ENCODE measurements around the gene PGAP1. TPM values are rescaled to one million over a fixed set of nuclear protein-coding genes. Genes with fewer than 3 reads are reported as not detected.
A peak's percentile ranks its signal among the peaks of the same experiment; 100 is the strongest.

Gene PGAP1
- total RNA-seq, 2 experiments from 2014 or later: 39.0 to 42.0 TPM

DNA sequence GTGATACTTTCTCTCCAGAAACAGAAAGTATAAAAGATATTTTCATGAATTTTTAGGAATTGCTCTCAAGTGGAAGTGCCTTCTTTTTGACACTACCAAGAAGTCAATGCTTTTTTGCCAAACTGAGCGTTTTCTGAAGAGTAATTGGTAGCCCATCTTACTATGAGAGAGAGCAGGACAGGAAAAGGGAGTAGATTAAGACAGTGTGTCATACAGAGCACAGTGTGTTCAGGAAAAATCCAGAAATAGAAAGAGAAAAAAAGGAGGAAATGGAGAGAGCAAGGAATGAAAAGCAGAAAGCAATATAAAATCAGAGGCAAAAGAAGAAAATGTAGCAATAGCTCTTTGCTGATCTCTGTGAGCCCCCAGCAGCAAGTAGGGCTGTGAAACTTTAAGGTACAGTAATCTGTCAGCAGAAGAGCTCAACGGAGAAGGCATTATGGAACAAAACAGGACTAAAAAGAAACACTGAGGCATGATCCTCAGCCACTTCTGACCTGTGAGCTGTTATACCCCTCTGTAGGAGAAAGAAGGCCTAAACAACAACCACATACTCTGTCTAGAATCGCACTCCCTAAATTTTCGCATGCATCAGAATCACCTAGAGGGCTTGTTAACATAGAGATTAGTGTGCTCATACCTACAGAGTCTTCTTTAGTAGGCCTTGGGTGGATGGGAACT, 15.0 kb upstream of the PGAP1 start:
- no peaks in the 10 kb centered on the region for H3K36me3 Mint-ChIP-seq (ENCODE audit: low read depth)
- H3K27ac Mint-ChIP-seq: no peak overlapping the region
- POLR2A ChIA-PET: no interaction called here
- CTCF ChIA-PET: interaction anchor here (0.8 to 2.4 kb wide), 3 partner anchors 14 to 44 kb away, joined by 3 to 5 read pairs (median 5); no protein-coding TSS in a partner anchor
- DNase-seq: no peak
- no peaks in the 10 kb centered on the region for H3K9me3 Mint-ChIP-seq
- H3K27me3 Mint-ChIP-seq: no peaks in the 10 kb centered on the region
- no peak overlapping the region for H3K4me3 Mint-ChIP-seq
- no peaks in the 10 kb centered on the region for H3K4me1 Mint-ChIP-seq

DNA sequence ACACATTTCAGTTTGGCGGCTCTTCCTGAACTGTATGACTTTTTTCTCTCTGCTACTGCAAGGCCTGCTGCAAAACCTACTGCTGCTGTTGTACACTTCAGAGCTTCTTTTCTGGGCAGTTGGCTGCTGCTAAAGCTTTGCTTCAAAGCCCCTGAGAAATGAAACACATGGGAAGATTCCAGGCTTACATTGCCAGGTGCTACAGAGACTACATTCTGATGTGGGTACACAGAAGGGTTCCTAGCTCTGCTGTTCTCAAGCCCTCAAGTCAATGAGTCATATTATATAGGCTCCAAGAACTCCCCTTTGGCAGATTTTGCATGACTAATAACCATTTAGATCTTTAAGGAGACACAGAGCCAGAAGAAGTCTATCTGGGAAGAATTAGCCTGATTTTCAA, 12.9 kb upstream of the PGAP1 start:
- no peak for DNase-seq
- no peak overlapping the region for H3K4me3 Mint-ChIP-seq
- no peaks in the 10 kb centered on the region for H3K4me1 Mint-ChIP-seq
- no peaks in the 10 kb centered on the region for H3K9me3 Mint-ChIP-seq
- no peaks in the 10 kb centered on the region for H3K27me3 Mint-ChIP-seq
- CTCF ChIA-PET: interaction anchor here (1.1 to 1.2 kb wide), 3 partner anchors 9 to 20 kb away, joined by 3 to 4 read pairs (median 4); no protein-coding TSS in a partner anchor
- H3K36me3 Mint-ChIP-seq (ENCODE audit: low read depth): no peaks in the 10 kb centered on the region
- POLR2A ChIA-PET: no interaction called here
- H3K27ac Mint-ChIP-seq: no peak overlapping the region

DNA sequence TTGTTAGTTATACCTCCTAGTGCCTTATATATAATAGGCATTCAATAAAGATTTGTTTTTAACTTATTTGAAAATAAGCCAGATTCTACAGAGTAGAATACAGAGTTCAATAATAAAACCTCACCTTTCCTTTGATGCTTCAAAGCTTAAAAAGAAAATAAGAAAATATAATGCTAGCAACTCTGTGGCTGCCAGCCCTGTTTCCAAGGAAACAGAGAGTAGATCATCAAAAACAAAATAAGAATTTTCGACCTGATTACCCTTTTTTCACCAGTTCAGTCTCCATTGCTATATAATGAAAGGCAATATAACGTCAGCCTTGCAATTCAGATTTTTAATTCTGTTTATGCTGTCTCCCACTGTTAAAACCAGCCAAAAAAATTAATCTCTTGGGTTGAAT, 8.9 kb upstream of the PGAP1 start:
- POLR2A ChIA-PET: no interaction called here
- Mint-ChIP-seq H3K4me1 (no peaks in the 10 kb centered on the region), H3K9me3 (no peaks in the 10 kb centered on the region), H3K27me3 (no peaks in the 10 kb centered on the region), H3K36me3 (ENCODE audit: low read depth) (no peaks in the 10 kb centered on the region), H3K27ac (no peak overlapping the region), H3K4me3 (no peak overlapping the region)
- no peak for DNase-seq
- CTCF ChIA-PET: interaction anchor here (0.8 to 1.7 kb wide), 6 partner anchors 8 to 68 kb away, joined by 3 to 9 read pairs (median 3); no protein-coding TSS in a partner anchor

DNA sequence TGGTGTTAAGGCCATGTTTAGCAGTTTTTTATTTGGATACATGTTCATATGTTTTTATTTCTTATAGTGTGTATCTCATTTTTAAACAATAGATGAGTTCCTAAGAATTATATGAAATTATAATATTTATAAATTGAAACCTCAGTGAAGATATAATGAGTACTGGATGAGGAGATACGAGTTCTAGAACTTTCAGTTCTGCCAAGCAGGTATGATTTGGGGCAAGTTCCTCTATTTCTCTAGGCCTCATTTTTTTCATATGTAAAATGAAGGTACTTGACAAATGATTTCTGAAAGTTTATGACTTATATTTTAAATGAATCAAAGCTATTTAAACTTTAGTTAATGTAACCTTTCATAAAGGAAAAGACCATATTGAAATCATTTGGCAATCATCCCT, 8.2 kb upstream of the PGAP1 start:
- H3K4me1 Mint-ChIP-seq: no peaks in the 10 kb centered on the region
- no peak for DNase-seq
- H3K27ac Mint-ChIP-seq: no peak overlapping the region
- no peaks in the 10 kb centered on the region for H3K36me3 Mint-ChIP-seq (ENCODE audit: low read depth)
- ChIA-PET POLR2A (no interaction called here), CTCF (interaction anchor here (0.8 to 1.7 kb wide), 4 partner anchors 8 to 69 kb away, joined by 3 to 9 read pairs (median 3); no protein-coding TSS in a partner anchor)
- no peaks in the 10 kb centered on the region for H3K9me3 Mint-ChIP-seq
- H3K27me3 Mint-ChIP-seq: no peaks in the 10 kb centered on the region
- no peak overlapping the region for H3K4me3 Mint-ChIP-seq

DNA sequence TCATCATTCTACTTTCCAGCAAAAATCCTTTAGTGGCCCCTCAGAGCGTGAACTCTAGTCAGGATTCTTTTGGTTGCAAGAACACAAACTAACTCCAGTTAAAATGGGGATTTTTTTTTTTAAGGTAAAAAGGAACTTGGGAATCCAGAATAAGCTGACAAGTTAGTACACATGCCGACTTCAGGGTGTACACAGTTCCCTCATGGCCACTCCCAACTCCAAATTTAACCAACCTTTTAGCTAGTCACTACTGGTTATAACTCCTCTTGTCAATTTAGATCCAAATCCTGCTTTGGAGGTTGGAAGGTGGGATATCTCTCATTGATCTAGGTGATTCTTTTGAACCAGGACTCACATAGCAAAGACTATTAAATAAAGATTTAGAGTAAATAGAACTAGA, 5.0 kb upstream of the PGAP1 start:
- Mint-ChIP-seq H3K9me3 (no peaks in the 10 kb centered on the region), H3K4me3 (no peak overlapping the region), H3K36me3 (ENCODE audit: low read depth) (peaks cover 3% of the 10 kb centered on the region), H3K27me3 (no peaks in the 10 kb centered on the region), H3K4me1 (peaks cover 16% of the 10 kb centered on the region), H3K27ac (no peak overlapping the region)
- ChIA-PET POLR2A (no interaction called here), CTCF (interaction anchor here (0.9 to 1.6 kb wide), 3 partner anchors 13 to 25 kb away, joined by 3 to 4 read pairs (median 4); no protein-coding TSS in a partner anchor)
- DNase-seq: no peak

DNA sequence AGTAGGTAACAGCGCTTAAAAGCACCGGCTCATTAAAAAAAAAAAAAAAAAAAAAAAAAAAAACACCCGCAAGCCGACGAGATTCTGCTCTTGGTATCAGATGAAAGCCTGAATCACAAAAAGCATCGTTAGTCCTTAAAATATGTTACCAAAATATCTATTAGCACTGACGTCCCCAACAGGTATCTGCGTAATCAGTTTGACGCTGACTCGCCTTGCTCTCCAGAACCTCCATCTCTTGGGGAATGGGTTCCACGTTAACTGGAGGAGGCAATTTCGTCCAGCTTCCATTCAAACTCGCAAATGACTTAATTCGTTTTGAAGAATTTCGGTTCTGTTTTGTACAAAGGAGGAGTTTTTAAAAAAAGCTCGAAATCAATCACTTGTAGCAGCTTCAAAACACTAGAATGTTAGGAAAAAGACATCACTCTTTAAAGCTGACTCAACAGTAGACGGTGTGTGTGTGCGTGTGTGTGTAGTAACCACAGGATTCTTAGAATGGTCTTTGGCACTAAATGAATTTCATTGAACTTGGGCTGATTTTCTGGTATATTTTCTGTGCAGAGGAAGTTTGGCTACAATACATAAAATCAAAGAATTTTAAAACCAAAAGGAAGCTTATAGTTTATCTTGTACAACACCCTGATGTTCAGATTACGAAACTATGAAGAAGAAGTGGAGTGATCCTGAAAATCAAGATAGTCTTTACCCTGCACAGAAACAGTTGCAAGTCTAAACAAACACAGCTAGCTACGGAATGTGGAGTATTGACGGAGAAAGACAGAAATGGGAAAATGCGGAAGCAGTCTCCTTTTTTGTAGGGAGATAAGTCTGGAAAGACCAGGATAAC, 1.1 kb upstream of the PGAP1 start:
- H3K36me3 Mint-ChIP-seq (ENCODE audit: low read depth): peaks cover 8% of the 10 kb centered on the region
- H3K27me3 Mint-ChIP-seq: no peaks in the 10 kb centered on the region
- H3K27ac Mint-ChIP-seq: peak overlapping the region; percentile 96
- H3K4me3 Mint-ChIP-seq: peak overlapping the region; percentile 98
- peaks cover 38% of the 10 kb centered on the region for H3K4me1 Mint-ChIP-seq
- no peaks in the 10 kb centered on the region for H3K9me3 Mint-ChIP-seq
- ChIA-PET CTCF (interaction anchor here (1.1 to 2.1 kb wide), 3 partner anchors 11 to 74 kb away, joined by 4 to 7 read pairs (median 4); no protein-coding TSS in a partner anchor), POLR2A (interaction anchor here (0.6 to 1.7 kb wide), 6 partner anchors 12 to 334 kb away, joined by 3 to 12 read pairs (median 6); no protein-coding TSS in a partner anchor)
- DNase-seq: peak; percentile 75

DNA sequence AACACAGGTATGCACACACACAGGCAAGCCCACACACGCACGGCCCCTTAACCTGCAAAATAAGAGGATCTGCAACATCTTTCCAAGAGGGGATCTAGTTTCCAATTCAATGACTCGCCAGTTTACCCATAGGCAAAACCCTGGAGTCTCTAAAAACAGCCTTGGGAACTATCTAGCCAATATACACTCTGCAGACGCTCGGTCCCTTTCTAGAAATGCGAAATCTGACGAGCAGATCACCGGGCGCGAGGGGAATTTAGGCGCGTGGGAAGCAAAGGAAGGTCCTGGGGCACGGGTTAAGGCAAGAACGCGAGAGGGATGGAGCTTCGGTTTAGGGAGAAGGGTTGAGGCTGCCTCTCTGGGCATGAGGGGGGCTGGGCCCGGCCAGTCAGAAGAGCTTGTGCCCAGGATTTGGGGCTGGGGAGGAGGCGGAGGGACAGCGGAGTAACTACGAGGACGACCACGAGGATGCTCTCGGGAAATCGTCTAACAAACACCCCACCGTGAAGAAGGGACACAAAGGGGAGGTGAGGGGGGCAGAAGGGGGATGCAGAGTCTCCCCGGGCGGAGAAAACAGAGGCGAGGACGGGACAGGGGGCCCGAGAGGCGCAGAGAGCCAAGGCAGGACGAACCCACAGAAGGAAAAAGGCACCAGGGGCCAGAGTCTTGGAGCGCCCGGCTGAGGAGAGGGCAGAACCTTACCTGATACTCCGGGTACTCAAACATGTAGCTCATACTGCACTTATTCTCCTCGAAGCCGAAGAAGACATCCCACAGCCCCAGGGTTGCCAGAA, 542 bp downstream of the PGAP1 start:
- peak overlapping the region; percentile 98 for H3K4me3 Mint-ChIP-seq
- peaks cover 53% of the 10 kb centered on the region for H3K4me1 Mint-ChIP-seq
- POLR2A ChIA-PET: interaction anchor here (0.7 kb wide), 1 partner anchor 1381 kb away, joined by 14 read pairs; no protein-coding TSS in a partner anchor
- DNase-seq: peak; percentile 17
- no peaks in the 10 kb centered on the region for H3K27me3 Mint-ChIP-seq
- H3K27ac Mint-ChIP-seq: peak overlapping the region; percentile 96
- CTCF ChIA-PET: interaction anchor here (1.0 to 2.1 kb wide), 4 partner anchors 9 to 23 kb away, joined by 3 to 7 read pairs (median 4); no protein-coding TSS in a partner anchor
- no peaks in the 10 kb centered on the region for H3K9me3 Mint-ChIP-seq
- H3K36me3 Mint-ChIP-seq (ENCODE audit: low read depth): peaks cover 19% of the 10 kb centered on the region

DNA sequence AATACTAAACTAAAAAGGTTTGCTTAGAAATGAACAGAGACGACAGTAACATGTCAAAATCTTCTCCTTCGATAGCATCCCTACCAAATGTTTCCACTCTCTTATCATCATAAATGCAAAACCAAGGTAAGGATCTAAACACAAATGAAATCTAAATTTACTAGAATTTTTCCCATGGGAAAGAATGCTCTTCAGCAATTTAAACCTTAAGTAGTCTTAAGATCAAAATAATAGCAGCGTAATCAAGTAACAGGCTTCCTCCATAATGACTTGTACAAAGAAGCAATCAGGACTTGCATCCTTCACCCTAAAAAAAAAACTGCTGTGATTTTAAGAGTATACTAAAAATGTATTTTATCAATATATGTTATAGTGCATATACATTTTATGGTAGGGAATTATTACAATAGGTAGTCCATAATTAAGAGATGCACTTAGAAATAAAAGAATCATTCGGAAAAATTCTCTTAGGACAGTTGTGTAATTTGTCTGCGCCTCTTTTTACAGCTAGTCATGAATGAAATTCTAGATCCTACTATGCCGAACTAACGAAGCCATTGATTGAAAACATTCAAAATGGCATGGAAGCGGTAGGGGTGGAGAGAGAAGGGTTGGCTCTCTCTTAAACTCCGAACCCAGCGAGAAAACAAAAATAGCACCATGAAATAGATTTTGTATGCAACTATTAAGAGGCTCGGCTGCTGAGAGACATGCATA, 1.3 kb downstream of the PGAP1 start:
- H3K27ac Mint-ChIP-seq: peak overlapping the region; percentile 96
- H3K4me3 Mint-ChIP-seq: peak overlapping the region; percentile 98
- H3K36me3 Mint-ChIP-seq (ENCODE audit: low read depth): peaks cover 24% of the 10 kb centered on the region
- peak; percentile 17 for DNase-seq
- peaks cover 58% of the 10 kb centered on the region for H3K4me1 Mint-ChIP-seq
- POLR2A ChIA-PET: interaction anchor here (0.6 to 0.7 kb wide), 2 partner anchors 28 to 1381 kb away, joined by 3 to 14 read pairs; no protein-coding TSS in a partner anchor
- H3K9me3 Mint-ChIP-seq: no peaks in the 10 kb centered on the region
- CTCF ChIA-PET: interaction anchor here (0.6 to 2.1 kb wide), 5 partner anchors 8 to 67 kb away, joined by 3 to 7 read pairs (median 4); no protein-coding TSS in a partner anchor
- no peaks in the 10 kb centered on the region for H3K27me3 Mint-ChIP-seq

DNA sequence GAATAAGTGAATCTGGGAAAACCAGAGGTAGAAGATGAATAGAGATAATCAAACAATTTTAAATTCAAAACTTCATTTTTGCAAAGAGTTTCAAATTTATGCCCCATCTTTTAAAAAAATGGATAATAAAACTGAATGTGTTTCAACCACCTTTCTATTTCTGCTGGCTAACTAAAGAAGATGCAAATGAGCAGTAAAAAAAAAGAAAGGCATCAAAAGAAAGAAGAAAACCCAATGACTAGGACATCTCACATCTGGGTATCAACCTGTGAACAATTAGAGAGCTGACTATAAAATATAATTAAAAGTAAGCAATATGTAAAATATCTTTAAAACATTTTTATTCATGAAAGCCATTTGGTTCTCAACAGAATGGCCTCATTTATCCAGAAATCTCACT, 2.5 kb downstream of the PGAP1 start:
- Mint-ChIP-seq H3K27ac (no peak overlapping the region), H3K4me3 (peak overlapping the region; percentile 98), H3K27me3 (no peaks in the 10 kb centered on the region), H3K9me3 (peaks cover 4% of the 10 kb centered on the region), H3K36me3 (ENCODE audit: low read depth) (peaks cover 34% of the 10 kb centered on the region), H3K4me1 (peaks cover 64% of the 10 kb centered on the region)
- POLR2A ChIA-PET: no interaction called here
- DNase-seq: no peak
- CTCF ChIA-PET: interaction anchor here (0.6 kb wide), 1 partner anchor 86 kb away, joined by 4 read pairs; no protein-coding TSS in a partner anchor

DNA sequence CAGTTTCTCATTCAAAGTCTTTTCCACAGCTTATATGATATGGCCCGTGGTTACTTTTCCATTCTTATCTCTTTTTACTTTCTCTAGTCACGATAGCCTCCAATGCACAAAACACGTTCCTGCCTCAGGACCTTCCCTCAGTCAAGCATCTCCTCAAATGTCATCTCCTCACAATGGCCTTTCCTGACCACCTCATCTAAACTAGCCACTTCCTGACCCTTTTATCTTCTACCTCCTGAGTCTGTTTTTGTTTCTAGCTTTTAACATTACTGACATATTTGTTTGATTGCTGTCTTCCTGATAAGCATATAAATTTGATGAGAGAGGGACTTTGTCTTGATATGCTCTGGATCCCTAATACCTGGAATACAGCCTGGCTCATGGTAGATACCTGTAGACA, 7.6 kb downstream of the PGAP1 start:
- Mint-ChIP-seq H3K27me3 (no peaks in the 10 kb centered on the region), H3K27ac (peak overlapping the region; percentile 9), H3K36me3 (ENCODE audit: low read depth) (peaks cover 76% of the 10 kb centered on the region), H3K4me3 (no peak overlapping the region), H3K4me1 (peaks cover 79% of the 10 kb centered on the region), H3K9me3 (peaks cover 19% of the 10 kb centered on the region)
- ChIA-PET POLR2A (no interaction called here), CTCF (interaction anchor here (1.5 kb wide), 1 partner anchor 13 kb away, joined by 4 read pairs; no protein-coding TSS in a partner anchor)
- no peak for DNase-seq

DNA sequence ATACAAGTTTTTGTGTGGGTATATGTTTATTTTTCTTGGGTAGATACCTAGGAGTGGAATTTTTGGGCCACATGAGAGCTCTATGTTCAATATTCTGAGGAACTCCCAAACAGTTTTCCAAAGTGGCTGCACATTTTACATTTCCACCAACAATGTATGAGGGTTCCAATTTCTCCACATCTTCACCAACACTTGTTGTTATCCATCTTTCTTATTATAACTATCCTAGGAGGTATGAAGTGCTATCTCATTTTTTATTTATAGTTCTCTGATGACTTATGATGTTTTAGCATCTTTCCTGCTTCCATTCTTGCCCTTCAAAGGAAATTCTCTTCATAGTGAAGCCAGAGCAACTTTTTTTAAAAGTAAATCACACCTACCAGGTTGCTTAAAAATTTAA, 8.7 kb downstream of the PGAP1 start:
- Mint-ChIP-seq H3K27ac (no peak overlapping the region), H3K4me3 (no peak overlapping the region), H3K36me3 (ENCODE audit: low read depth) (peaks cover 84% of the 10 kb centered on the region), H3K27me3 (no peaks in the 10 kb centered on the region), H3K4me1 (peaks cover 78% of the 10 kb centered on the region), H3K9me3 (peaks cover 24% of the 10 kb centered on the region)
- POLR2A ChIA-PET: no interaction called here
- no peak for DNase-seq
- CTCF ChIA-PET: interaction anchor here (2.0 kb wide), 1 partner anchor 8 kb away, joined by 4 read pairs; the partner anchor contains the start of gene PGAP1

All from activated CD4-positive, alpha-beta T cell treated with anti-CD3 and anti-CD28 coated beads, Interleukin-2, amount 10 ng/mL, durations not matched to agents 7 days and 5 days (primary cell).